HFFc6 (cell line): ENCODE measurements around the gene GATAD1. TPM values are rescaled to one million over a fixed set of nuclear protein-coding genes. Genes with fewer than 3 reads are reported as not detected.

Experiments used
- DNase-seq: peaks from one replicate; pipeline ENCODE4 v3.0.0-alpha.2; 2018
- H3K27ac Mint-ChIP-seq: 2 replicates; pipeline ENCODE4 v1.8.0; 2020; ENCODE audit warnings: mild to moderate bottlenecking, mixed read lengths
- H3K27me3 Mint-ChIP-seq: 2 replicates; pipeline ENCODE4 v1.8.0; 2021; ENCODE audit warnings: mild to moderate bottlenecking, moderate library complexity, mixed read lengths; ENCODE audit not compliant: insufficient read depth
- H3K36me3 Mint-ChIP-seq: 2 replicates; pipeline ENCODE4 v1.8.0; 2021; ENCODE audit warnings: low read depth, mixed read lengths
- H3K4me1 Mint-ChIP-seq: 2 replicates; pipeline ENCODE4 v1.8.0; 2020; ENCODE audit warnings: low read depth, mixed read lengths
- H3K4me3 Mint-ChIP-seq: 2 replicates; pipeline ENCODE4 v1.8.0; 2020; ENCODE audit warnings: mild to moderate bottlenecking, moderate library complexity, mixed read lengths
- H3K9me3 Mint-ChIP-seq: 2 replicates; pipeline ENCODE4 v1.8.0; 2020; ENCODE audit warnings: mild to moderate bottlenecking, mixed read lengths
- CTCF ChIP-seq: fragments of 200-600 bp; sonication (generic); IDR thresholded peaks from 2 replicates; pipeline ENCODE4 v1.5.0; 2021; ENCODE audit warnings: antibody characterized with exemption, mild to moderate bottlenecking
- total RNA-seq, 6 experiments: library from RNA; stranded (reverse); fragmentation: NEBNext Ultra II Directional; extraction: Animal tissue kit (Norgen Biotek cat#: 25700); gene quantifications; 2 replicates in 1 of 6; 3 replicates in 5 of 6; pipeline ENCODE4 v1.2.3, GENCODE V29; 2021

Gene GATAD1
- total RNA-seq, 6 experiments from 2014 or later: 13.1 to 15.4 (median 13.8) TPM

- Mint-ChIP-seq H3K9me3 (no peaks in the 10 kb centered on the region), H3K27me3 (peaks cover under 1% of the 10 kb centered on the region; the same call in 1 of the 2 replicates)
Measured at GRCh38 chr7:92417913-92418312, 29.4 kb upstream of the GATAD1 start.

DNA sequence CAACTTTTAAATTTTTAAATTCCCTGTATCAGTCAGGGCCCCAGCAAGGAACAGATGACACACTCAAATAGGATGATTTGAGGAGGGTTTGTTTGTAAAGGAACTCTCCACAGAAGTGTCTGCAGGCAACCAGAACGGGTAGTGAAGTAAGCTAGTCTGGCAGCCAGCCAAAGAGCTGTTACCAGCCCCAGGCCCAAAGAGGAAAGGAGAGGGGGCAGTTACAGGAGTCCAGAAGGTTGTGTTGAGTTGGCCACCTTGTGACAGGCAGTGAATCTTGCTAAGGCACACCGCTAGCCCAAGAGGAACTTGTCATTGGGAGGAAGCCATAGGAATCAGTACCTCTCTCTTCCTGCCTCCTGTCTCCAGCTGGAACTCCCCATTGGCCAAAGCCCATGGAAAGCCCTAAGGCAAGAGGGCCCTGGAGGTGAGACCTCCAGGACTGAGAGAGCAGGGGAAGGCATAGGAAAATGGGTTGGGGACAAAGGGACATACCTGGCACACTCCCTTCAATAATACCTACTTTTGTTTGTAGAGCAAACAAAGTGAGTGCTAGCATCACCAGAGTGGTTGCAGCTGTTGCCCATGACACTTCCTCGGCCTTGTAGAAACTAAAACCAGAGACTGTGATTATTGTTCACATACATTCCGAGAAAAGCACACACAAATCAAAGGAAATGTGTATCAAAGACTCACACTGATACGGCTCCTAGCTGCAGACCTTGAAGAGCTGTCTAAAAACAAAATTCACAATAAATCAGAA lies 25.4 kb upstream of the GATAD1 start:
- Mint-ChIP-seq H3K36me3 (no peaks in the 10 kb centered on the region), H3K9me3 (no peaks in the 10 kb centered on the region), H3K27me3 (peaks cover 2% of the 10 kb centered on the region; the same call in 1 of the 2 replicates), H3K4me1 (peaks cover 17% of the 10 kb centered on the region), H3K4me3 (no peak overlapping the region), H3K27ac (no peak overlapping the region)
- no peak for TF ChIP-seq CTCF
- DNase-seq: no peak

More at GRCh38 chr7:92417913-92418312, 29.4 kb upstream of the GATAD1 start:
- Mint-ChIP-seq H3K27ac (no peak overlapping the region), H3K4me1 (peaks cover 5% of the 10 kb centered on the region; the same call in 1 of the 2 replicates), H3K36me3 (no peaks in the 10 kb centered on the region), H3K4me3 (no peak overlapping the region)
- no peak for TF ChIP-seq CTCF
- DNase-seq: no peak

DNA sequence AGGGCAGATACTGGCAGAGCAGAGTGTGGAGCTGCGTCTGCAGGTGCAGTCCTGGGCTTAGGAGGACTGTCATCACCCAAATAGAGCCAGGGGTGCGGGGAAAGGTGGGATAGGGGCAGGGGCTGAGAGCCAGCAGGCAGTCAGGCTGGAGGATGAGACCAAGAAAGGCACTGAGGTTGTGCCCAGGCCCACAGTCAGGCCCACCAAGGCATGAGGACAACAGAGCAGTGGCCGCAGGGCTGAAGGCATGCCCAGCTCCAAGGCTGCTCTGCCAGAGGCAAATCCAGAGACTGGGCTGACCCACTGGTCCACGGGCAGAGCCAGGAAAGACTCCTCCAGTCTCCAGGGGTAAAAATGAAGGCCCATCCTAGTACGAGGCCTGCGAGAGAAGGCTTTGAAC lies 24.4 kb upstream of the GATAD1 start:
- Mint-ChIP-seq H3K36me3 (no peaks in the 10 kb centered on the region), H3K27ac (no peak overlapping the region), H3K4me1 (peaks cover 17% of the 10 kb centered on the region), H3K4me3 (no peak overlapping the region), H3K9me3 (no peaks in the 10 kb centered on the region), H3K27me3 (peaks cover 2% of the 10 kb centered on the region)
- no peak for DNase-seq
- no peak for TF ChIP-seq CTCF

GRCh38 chr7:92423710-92424131 lies 23.6 kb upstream of the GATAD1 start:
- no peak for TF ChIP-seq CTCF
- H3K36me3 Mint-ChIP-seq: no peaks in the 10 kb centered on the region
- DNase-seq: no peak
- H3K4me3 Mint-ChIP-seq: peak overlapping the region; percentile 12
- H3K4me1 Mint-ChIP-seq: peaks cover 17% of the 10 kb centered on the region
- peaks cover 4% of the 10 kb centered on the region for H3K27me3 Mint-ChIP-seq
- no peak overlapping the region for H3K27ac Mint-ChIP-seq
- H3K9me3 Mint-ChIP-seq: no peaks in the 10 kb centered on the region

DNA sequence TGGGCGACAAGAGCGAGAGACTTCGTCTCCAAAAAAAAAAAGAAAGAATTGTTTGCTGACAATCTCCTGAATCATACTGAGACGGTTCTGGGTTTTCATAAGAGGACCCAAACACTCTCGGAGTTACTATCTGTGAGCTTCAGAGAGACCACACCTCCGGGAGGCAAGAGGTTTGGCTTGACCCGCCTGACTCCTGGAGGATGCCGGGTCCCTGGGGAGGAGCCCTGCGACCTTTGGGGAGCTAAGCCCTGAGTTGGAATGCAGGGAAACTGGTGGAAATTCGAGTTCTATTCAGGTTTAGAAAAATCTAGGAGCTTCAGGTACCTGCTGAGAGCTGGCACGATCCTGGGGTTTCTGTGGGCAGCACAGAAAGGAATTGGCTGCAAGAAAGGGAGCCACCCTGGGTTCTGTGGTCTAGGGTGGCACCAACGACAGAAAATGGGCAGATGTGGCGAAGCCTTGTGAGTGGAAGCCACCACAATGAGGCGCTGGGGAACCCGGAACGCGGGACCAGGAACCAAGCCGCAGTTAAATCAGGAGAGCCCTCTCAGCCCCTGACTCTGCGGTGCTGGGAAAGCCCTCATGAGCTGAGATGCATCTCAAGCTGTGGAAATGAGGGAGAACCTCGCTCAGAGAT lies 21.9 kb upstream of the GATAD1 start:
- Mint-ChIP-seq H3K27me3 (peaks cover 5% of the 10 kb centered on the region), H3K36me3 (no peaks in the 10 kb centered on the region), H3K9me3 (no peaks in the 10 kb centered on the region), H3K4me3 (no peak overlapping the region), H3K4me1 (peaks cover 17% of the 10 kb centered on the region), H3K27ac (no peak overlapping the region)
- no peak for DNase-seq
- no peak for TF ChIP-seq CTCF
